ENCODE results near the gene MYO1D.
A peak's percentile ranks its signal among the peaks of the same experiment; 100 is the strongest.
"Not testable (repeated sequence)": the region's sequence is repeated elsewhere in the genome, so short reads cannot be mapped to it uniquely, and the experiment has no call there.

MYO1D gene

DNA sequence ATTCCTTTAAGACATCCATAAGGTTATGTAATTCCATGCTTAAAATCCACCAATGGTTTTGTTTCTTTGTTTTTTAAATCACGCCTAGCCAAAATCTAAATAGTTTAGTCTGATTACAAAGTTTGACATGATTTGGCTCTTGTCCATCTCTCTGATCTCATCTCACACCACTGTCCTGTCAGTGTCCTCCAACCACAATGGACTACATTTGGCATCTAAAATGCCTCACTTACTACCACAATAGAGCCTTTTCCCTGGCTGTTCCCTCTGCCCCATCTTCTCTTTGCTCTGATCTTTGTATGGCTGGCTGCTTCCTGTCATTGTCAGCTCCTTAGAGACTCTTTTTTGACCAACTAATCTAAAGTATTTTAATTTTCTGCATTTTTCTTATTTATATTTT is 157.2 kb downstream of the MYO1D start:
- DNase-seq, result no peak

GRCh38 chr17:32714922-32715321 is 162.0 kb downstream of the MYO1D start:
- not testable (repeated sequence) for DNase-seq

DNA sequence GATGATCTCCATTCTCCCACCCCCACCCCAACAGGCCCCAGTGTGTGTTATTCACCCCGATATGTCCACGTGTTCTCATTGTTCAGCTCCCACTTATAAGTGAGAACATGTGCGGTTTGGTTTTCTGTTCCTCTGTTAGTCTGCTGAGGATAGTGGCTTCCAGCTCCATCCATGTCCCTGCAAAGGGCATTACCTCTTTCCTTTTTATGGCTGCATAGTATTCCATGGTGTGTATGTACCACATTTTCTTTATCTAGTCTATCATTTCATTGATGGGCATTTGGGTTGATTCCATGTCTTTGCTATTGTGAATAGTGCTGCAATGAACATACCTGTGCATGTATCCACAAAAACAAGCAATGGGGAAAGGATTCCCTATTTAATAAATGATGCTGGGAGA is 162.7 kb downstream of the MYO1D start:
- not testable (repeated sequence) for DNase-seq

GRCh38 chr17:32713081-32713480 is 163.8 kb downstream of the MYO1D start:
- DNase-seq, result no peak

DNA sequence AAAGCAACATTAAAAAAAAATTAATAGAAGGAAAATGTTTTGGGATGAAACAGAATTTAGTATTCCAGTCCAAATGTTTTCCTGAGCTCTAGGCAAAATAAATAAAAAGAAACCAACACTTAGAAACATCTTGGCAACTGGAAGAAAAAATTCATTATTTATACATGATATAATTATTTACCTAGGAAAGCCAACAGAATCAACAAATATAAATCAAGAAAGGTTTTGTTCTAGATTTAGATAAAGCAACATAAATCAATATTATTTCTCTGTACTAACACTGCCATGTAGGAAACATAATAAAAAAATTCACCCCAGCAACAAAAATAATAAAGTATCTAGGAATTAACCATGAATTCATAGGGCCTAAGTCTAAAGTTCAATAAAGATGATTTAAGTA is 167.4 kb downstream of the MYO1D start:
- DNase-seq, result no peak

- DNase-seq, result no peak
These were observed 175.1 kb downstream of the MYO1D start for GRCh38 chr17:32701871-32702270.

DNA sequence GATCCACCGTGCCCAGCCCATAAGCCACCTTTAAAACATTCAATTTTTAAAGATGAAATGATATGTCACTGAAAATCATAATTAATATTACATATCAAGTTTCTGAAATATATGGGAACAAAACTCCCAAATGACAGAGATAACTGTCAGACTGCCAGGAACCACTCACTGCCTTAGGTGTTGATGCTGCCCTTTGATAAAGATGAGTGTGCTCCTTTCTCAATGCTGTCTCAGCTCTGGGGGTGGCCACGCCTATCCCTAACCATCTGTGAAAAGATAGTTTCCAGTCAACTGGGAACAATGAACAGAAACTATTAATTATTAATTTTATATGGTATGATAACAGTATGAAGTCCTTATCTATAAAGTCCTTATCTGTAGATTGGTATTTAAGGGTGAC is 177.7 kb downstream of the MYO1D start:
- no peak for DNase-seq

DNA sequence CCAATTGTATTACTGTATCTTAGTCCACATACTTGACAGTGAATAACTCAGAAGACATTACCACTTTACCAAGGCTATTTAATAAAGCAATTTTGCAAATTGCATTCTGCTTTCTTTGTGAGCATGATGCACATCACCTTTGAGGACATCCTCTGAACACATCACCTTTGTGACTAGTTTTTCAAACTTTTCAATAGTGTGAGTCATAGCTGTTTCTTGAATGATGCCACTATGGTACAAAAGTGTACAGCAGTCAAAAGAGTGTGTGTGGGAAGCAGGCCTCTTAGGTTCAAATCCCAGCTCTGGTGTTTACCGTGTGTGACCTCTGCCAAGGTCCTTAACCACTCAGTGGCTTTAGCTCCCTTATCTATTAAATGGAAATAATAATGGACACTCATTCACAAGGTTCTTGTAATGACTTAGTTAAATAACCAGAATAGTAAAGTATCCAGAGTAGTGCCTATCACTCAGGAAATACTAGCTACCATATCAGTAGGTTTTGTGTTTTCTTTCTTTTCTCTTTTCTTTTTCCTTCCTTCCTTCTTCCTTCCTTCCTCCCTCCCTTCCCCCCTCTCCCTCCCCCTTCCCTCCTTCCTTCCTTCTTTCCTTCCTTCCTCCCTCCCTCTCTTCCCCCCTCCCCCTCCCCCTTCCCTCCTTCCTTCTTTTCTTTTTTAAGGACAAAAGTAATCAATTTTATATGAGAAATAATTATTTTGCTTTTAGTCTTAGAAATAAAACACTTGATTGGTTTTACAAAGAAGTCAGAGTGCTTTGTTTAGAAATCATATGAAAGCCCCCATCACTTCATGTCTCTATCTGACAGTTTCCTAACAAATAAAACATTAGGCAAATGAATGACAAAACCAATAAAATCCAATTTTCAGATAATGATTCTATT is 178.9 kb downstream of the MYO1D start:
- no peak for DNase-seq

DNA sequence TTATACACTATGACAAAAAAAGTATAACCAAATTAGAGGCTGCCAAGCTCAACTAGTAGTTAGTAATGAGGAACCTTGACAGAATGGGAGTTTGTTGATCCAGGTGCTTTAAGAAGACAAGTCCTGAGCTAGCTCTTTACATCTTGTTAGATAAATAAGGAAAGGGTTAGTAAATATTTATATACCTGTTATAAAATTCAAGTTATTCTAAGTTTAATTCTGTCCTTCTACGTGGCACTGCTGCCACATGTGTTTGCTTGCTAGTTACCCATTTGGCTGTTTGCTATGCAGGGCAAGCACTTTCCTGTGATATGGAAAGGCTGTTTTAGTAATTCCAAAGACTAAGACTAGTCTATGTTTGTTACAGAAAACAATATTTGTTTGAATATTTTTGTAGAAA is 180.5 kb downstream of the MYO1D start:
- no peak for DNase-seq

DNA sequence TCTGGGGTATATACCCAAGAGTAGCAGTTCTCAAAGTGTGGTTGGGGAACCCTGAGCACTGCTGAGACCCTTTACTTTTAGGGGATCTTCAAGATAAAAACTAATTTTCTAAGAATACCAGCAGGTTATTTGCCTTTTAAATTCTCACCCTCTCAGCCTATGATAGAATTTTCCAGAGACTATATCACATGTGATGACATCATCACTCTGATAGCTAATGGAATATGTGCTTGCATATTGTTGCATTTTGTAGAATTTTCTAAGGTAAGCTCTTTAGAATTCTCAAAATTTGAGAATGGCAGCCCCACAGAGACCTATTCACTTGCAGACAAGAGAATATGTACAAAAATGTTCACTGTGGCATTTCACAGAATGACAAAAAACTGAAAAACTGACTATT is 181.1 kb downstream of the MYO1D start:
- DNase-seq, result no peak

DNA sequence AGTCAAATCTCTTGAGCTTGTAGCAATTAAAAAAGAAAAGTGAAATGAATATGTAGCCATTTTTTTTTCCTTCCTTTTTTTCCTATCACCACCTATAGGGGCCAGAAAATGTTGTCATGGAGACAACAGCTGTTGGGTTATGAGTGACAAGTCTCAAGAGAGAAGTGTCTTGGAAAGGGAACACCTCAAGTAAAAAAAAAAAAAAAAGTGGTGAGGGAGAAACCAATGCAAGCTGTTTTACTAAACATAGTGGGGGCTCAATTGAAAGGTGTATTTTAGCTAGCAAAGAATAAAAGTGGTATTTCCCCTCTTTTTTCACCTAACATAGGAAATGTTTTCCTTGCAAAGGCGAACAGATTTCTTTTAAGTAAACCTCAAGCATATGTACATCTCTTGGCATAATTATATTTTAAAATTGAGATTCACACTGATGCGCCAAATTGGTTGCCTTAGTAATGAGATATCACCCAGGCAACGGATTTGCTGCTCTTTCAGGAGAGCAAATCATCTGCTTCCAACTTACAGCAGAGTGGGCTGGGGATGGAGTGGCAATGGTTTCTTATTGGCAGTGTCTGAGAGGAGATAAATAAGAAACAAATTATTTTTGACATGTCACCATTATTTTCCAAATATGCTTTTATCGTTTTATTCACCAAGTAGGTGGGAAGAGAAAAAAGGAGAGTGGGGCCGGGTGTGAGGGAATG is 183.6 kb downstream of the MYO1D start:
- no peak for DNase-seq

DNA sequence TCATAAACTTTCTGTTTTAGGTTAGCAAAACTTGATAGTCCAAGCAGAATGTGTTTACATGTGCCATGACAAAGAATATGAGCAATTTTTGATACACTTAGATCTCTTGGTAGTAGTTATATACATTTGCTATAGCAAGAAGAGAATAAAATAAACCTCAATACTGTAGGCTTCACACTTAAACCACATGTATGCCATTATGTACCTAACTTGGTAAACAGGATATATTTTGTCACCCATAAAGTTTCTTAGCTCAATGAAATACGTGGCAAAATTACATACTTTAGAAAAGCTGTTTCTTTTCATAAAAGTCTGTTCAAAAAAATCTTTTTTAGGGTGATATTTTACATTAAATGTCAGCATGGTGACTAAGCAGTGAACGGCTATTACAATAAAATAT is 184.7 kb downstream of the MYO1D start:
- DNase-seq, result no peak

DNA sequence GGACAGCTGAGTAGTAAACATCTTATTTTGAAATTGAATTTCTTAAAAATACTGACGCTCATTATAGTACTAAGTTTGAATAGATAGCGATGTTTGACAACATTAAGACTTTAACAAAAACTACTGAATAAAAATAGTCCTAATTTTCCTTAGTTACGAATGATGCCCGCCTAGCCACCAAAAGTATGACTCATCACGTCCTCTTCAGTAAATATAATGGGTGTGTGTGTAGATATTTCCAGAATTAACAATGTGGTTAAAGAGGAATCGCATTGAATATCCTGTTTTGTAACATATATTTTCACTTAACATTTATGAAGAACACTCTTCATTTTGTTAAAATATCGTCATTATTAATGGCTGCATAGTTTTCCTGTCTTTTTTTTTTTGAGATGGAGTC is 187.6 kb downstream of the MYO1D start:
- DNase-seq, result no peak

DNA sequence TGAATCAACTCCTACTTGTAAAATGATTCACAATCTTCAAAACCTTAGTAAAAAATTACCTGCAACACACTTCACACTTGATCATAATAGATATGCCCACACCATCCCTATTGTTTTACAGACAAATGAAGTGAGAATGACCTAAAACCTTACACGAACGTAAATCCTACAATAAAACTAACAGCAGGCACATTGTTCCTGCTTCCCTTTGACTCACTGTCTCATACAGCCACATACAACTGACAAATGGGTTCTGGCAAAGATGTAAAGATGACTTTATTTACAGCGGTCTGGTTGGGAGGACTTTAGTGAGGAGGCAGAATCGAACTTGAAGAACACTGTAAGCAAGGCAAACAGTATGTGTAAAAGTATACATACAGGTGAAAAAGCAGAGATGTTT is 188.7 kb downstream of the MYO1D start:
- DNase-seq, result no peak

GRCh38 chr17:32684087-32684958 is 192.6 kb downstream of the MYO1D start:
- no peak for DNase-seq

GRCh38 chr17:32673964-32674363 is 203.0 kb downstream of the MYO1D start:
- DNase-seq, result no peak

- DNase-seq, result no peak
These were observed 204.2 kb downstream of the MYO1D start for GRCh38 chr17:32672711-32673110.

DNA sequence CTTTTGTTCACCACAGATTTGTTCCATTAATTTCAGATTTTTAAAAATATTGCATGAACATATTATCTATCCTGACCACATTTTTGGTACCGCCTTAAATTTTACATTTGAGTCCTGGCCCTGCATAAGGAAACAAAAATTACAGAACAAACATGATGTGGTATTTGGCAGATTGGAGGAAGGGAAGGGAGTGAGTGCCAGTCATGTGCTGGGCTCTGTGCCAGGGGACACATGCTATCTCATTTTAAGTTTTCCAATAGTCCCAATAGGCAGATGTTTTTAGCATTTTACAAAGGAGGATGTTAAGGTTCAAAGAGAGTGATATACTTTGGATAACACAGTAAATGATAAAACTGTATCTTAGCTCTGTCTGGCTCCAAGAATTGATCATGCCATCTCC is 205.0 kb downstream of the MYO1D start:
- no peak for DNase-seq

GRCh38 chr17:32664936-32665583 is 211.9 kb downstream of the MYO1D start:
- no peak for DNase-seq

DNA sequence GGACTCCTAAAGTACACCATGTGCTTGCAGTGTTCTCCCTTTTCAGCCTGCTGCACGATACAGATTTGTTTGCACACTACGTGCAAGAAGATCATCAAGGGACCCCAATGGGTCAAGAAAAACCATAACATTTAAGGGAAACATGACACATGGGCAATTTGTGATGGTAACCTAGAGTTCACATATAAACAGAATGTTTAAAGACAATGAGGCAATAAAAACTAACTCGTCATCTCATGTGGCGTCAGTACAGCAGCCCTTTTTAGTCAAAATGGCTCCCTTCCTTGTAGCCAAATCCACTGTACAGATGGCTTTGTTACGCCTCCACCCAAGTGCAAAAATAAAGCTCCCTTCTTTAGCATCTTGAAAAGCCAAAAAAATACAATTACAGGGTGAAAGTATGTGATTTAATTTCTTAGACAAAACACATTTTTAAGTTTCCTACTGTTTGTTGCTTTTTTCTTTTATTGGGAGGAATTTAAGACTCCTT is 216.4 kb downstream of the MYO1D start:
- no peak for DNase-seq

GRCh38 chr17:32659419-32659842 is 217.5 kb downstream of the MYO1D start:
- DNase-seq, result peak; percentile 87
